B cell (primary cell): ENCODE data around the gene RNF181. TPM values are rescaled to one million over a fixed set of nuclear protein-coding genes. Genes with fewer than 3 reads are reported as not detected.

Experiments
- ATAC-seq: fragments of 200-7000 bp; cut with Tn5 transposase; one replicate; pipeline ENCODE4 v1.10.0; 2021; ENCODE audit warnings: low read depth, mild to moderate bottlenecking, moderate number of reproducible peaks, moderate library complexity
- CTCF ChIA-PET: fragments of 350-600 bp; sonication (Branson Sonifier 250); formaldehyde crosslinking; loops from one replicate; lab custom pipeline; 2021; ENCODE audit warnings: antibody characterized with exemption, inconsistent platforms; lab: Charles Lee
- POLR2A ChIA-PET: fragments of 350-600 bp; sonication (Branson Sonifier 250); formaldehyde crosslinking; loops from one replicate; lab custom pipeline; 2021; ENCODE audit warnings: antibody characterized with exemption; lab: Charles Lee
- DNase-seq: peaks from one replicate; pipeline ENCODE4 v3.0.0; 2013
- H2AFZ ChIP-seq: 2 replicates; pipeline ENCODE4 v1.6.1; 2012; ENCODE audit warnings: mild to moderate bottlenecking, low read depth, low read length; ENCODE audit not compliant: insufficient read depth, poor library complexity, severe bottlenecking
- H3K27ac ChIP-seq, 2 donors: 1 replicate in 1 of 2; 2 replicates in 1 of 2; pipeline ENCODE4 v1.5.1; 2012 to 2013; ENCODE audit warnings: low read length in 2 of 2, mild to moderate bottlenecking in 2 of 2, moderate library complexity in 1 of 2
- H3K27me3 ChIP-seq, 4 experiments: fragments of 200-600 bp in 1 of 4; sonication (generic) in 1 of 4; replicated peaks in 1 of 4; 1 replicate in 2 of 4; 2 replicates in 2 of 4; pipeline versions ENCODE4 v1.6.1 to v1.7.0; 2013 to 2016; ENCODE audit warnings: low read length in 3 of 4, mild to moderate bottlenecking in 2 of 4, mixed read lengths in 1 of 4, moderate library complexity in 1 of 4; ENCODE audit not compliant: insufficient read depth in 4 of 4, control insufficient read depth in 3 of 4; ENCODE audit errors: control extremely low read depth in 1 of 4
- H3K36me3 ChIP-seq, 2 experiments: replicated peaks in 1 of 2; 1 replicate in 1 of 2; 2 replicates in 1 of 2; pipeline versions ENCODE4 v1.6.1 to v1.7.1; 2013; ENCODE audit warnings: low read length in 1 of 2; ENCODE audit not compliant: insufficient read depth in 2 of 2, control insufficient read depth in 1 of 2; ENCODE audit errors: control extremely low read depth in 1 of 2, extremely low read depth in 1 of 2
- H3K4me1 ChIP-seq, 2 donors: fragments of 200-600 bp in 1 of 2; sonication (generic) in 1 of 2; 1 replicate in 1 of 2; 2 replicates in 1 of 2; pipeline versions ENCODE4 v1.5.1 to v1.6.1; 2013 to 2017; ENCODE audit warnings: low read length in 2 of 2; ENCODE audit not compliant: control insufficient read depth in 2 of 2, insufficient read depth in 2 of 2
- H3K4me2 ChIP-seq: replicated peaks from 2 replicates; pipeline ENCODE3; 2012; ENCODE audit warnings: mild to moderate bottlenecking, low read depth, low read length; ENCODE audit not compliant: poor library complexity, severe bottlenecking
- H3K4me3 ChIP-seq, 5 experiments: fragments of 200-600 bp in 1 of 5; sonication (generic) in 1 of 5; 1 replicate in 3 of 5; 2 replicates in 2 of 5; pipeline versions ENCODE4 v1.5.1 to v1.7.0; 2011 to 2016; ENCODE audit warnings: low read length in 4 of 5, mild to moderate bottlenecking in 4 of 5, low read depth in 2 of 5, control low read depth in 1 of 5, moderate library complexity in 1 of 5; ENCODE audit not compliant: insufficient read depth in 1 of 5; ENCODE audit errors: control extremely low read depth in 1 of 5, extremely low read depth in 1 of 5
- H3K79me2 ChIP-seq: fragments of 200-600 bp; sonication (generic); one replicate; pipeline ENCODE4 v1.6.0; 2016; ENCODE audit warnings: low read length; ENCODE audit not compliant: control insufficient read depth, insufficient read depth
- H3K9ac ChIP-seq: fragments of 200-600 bp; sonication (generic); 2 replicates; pipeline ENCODE4 v1.6.1; 2017; ENCODE audit warnings: mild to moderate bottlenecking, low read length, moderate library complexity
- H3K9me3 ChIP-seq, 3 donors: one replicate each; pipeline versions ENCODE4 v1.6.1 to v1.7.1; 2013; ENCODE audit warnings: low read length in 2 of 3; ENCODE audit not compliant: control insufficient read depth in 2 of 3, insufficient read depth in 1 of 3; ENCODE audit errors: control extremely low read depth in 1 of 3
- H4K20me1 ChIP-seq: 2 replicates; pipeline ENCODE4 v1.6.0; 2012; ENCODE audit warnings: mild to moderate bottlenecking, low read length; ENCODE audit not compliant: insufficient read depth, control insufficient read depth, poor library complexity, severe bottlenecking
- H3K27ac Mint-ChIP-seq: one replicate; pipeline ENCODE4 v1.8.0; 2021; ENCODE audit warnings: mixed read lengths
- H3K27me3 Mint-ChIP-seq: one replicate; pipeline ENCODE4 v1.8.0; 2021; ENCODE audit warnings: mixed read lengths
- H3K4me1 Mint-ChIP-seq: one replicate; pipeline ENCODE4 v1.8.0; 2021; ENCODE audit warnings: mixed read lengths
- H3K4me3 Mint-ChIP-seq: one replicate; pipeline ENCODE4 v1.8.0; 2021; ENCODE audit warnings: mixed read lengths
- H3K9me3 Mint-ChIP-seq: one replicate; pipeline ENCODE4 v1.8.0; 2022; ENCODE audit warnings: mixed read lengths; ENCODE audit not compliant: insufficient read depth
- CTCF ChIP-seq: fragments of 200-600 bp; IDR thresholded peaks from one replicate; pipeline ENCODE4 v1.8.0; 2022; ENCODE audit warnings: antibody characterized with exemption, mild to moderate bottlenecking
- EZH2 ChIP-seq: IDR thresholded peaks from 2 replicates; pipeline ENCODE4 v1.6.1; 2012; ENCODE audit warnings: borderline replicate concordance, low read depth, mild to moderate bottlenecking, moderate library complexity, low read length; ENCODE audit not compliant: insufficient read depth, poor library complexity, severe bottlenecking
- whole genome bisulfite sequencing: methylation state at CpG from one replicate; pipeline ENCODE4 v1.1.5; 2013; ENCODE audit warnings: missing lambda C conversion rate; ENCODE audit not compliant: insufficient coverage; 5-methylcytosine and 5-hydroxymethylcytosine counted together
- intact Hi-C: fragments of 100-400 bp; cut with micrococcal nuclease; formaldehyde crosslinking; loops from one replicate; pipeline ENCODE4 v1.10.0; 2022
- polyA plus RNA-seq: library from polyadenylated mRNA; depleted of rRNA; stranded (reverse); fragments of >200 nt; gene quantifications from 2 replicates; pipeline ENCODE4 v1.2.3, GENCODE V29; 2012
- total RNA-seq, 2 donors: library from RNA; stranded (reverse); fragments of 120-200 nt in 1 of 2; gene quantifications; 1 replicate in 1 of 2; 2 replicates in 1 of 2; pipeline versions ENCODE4 v1.2.3 to v1.2.4, GENCODE V29; 2013 to 2022

RNF181 gene
- total and polyA plus RNA-seq, 2 donors (not counting 1 experiment from before 2014, with no cell fraction given), result 76.6 to 151 TPM

- H3K36me3 ChIP-seq, result peaks cover 11 to 55% of the 10 kb centered on the region in 2 experiments
Measured at GRCh38 chr2:85619617-85620016, 24.1 kb downstream of the RNF181 start.

More at GRCh38 chr2:85619617-85620016, 24.1 kb downstream of the RNF181 start:
- H3K4me3 Mint-ChIP-seq, result no peak overlapping the region
- no peak for ATAC-seq
- no peaks in the 10 kb centered on the region for H3K9me3 Mint-ChIP-seq
- no peak for TF ChIP-seq CTCF
- TF ChIP-seq EZH2, result no peak
- H3K27ac ChIP-seq, result no peak overlapping the region
- 96% methylated on average over 4 of the region's 6 CpGs for WGBS
- peaks cover 15 to 23% of the 10 kb centered on the region in 2 donors for H3K4me1 ChIP-seq
- ChIA-PET CTCF (interaction anchor here (0.8 to 3.1 kb wide), 2 partner anchors 9 to 18 kb away, joined by 3 to 15 read pairs; no protein-coding TSS in a partner anchor), POLR2A (interaction anchor here (0.5 kb wide), 1 partner anchor 10 kb away, joined by 3 read pairs; no protein-coding TSS in a partner anchor)
- H3K9ac ChIP-seq, result no peak overlapping the region
- H3K9me3 ChIP-seq, result no peaks in the 10 kb centered on the region
- no peaks in the 10 kb centered on the region for H3K27me3 Mint-ChIP-seq
- H3K27ac Mint-ChIP-seq, result no peak overlapping the region
- no peak overlapping the region for H3K4me3 ChIP-seq
- H2AFZ ChIP-seq, result no peak overlapping the region
- DNase-seq, result no peak
- H4K20me1 ChIP-seq, result peaks cover 26% of the 10 kb centered on the region
- H3K79me2 ChIP-seq, result peaks cover 64% of the 10 kb centered on the region
- peaks cover 21% of the 10 kb centered on the region for H3K4me1 Mint-ChIP-seq
- intact Hi-C loops, result loop anchor here (5.0 to 10.0 kb wide), 2 partner anchors 267 to 485 kb away; partner anchors contain the start of genes ELMOD3, POLR1A, PTCD3 and RETSAT
- H3K4me2 ChIP-seq, result no peak overlapping the region
- no peaks in the 10 kb centered on the region for H3K27me3 ChIP-seq
